Neural cell (in vitro differentiated cells): Measurements from ENCODE around the gene TXNL4B. TPM values are rescaled to one million over a fixed set of nuclear protein-coding genes. Genes with fewer than 3 reads are reported as not detected.

Experiments
- H2AFZ ChIP-seq: fragments of 200-600, 300-800 bp; sonication (generic), shearing (Covaris generic); 2 replicates; pipeline ENCODE4 v1.6.0; 2014; ENCODE audit warnings: low read depth, mild to moderate bottlenecking, antibody characterized with exemption, low read length, moderate library complexity
- H3F3A ChIP-seq: fragments of 200-600 bp; shearing (Covaris generic); 2 replicates; pipeline ENCODE4 v1.6.1; 2016; ENCODE audit warnings: mild to moderate bottlenecking, moderate library complexity, mixed read lengths, antibody characterized with exemption, low read length; ENCODE audit not compliant: insufficient read depth, poor library complexity, severe bottlenecking
- H3K27ac ChIP-seq: fragments of 200-600, 300-800 bp; sonication (generic), shearing (Covaris generic); 2 replicates; pipeline ENCODE4 v1.5.1; 2014; ENCODE audit warnings: mild to moderate bottlenecking, low read length, moderate library complexity
- H3K27me3 ChIP-seq: fragments of 300-800, 200-600 bp; sonication (generic), shearing (Covaris generic); 2 replicates; pipeline ENCODE4 v1.6.0; 2014; ENCODE audit warnings: mild to moderate bottlenecking, low read depth, low read length, moderate library complexity; ENCODE audit not compliant: insufficient read depth
- H3K36me3 ChIP-seq: fragments of 300-800, 200-600 bp; sonication (generic), shearing (Covaris generic); 2 replicates; pipeline ENCODE4 v1.5.1; 2014; ENCODE audit warnings: mild to moderate bottlenecking, antibody characterized with exemption, low read length, moderate library complexity; ENCODE audit not compliant: insufficient read depth
- H3K4me2 ChIP-seq: fragments of 300-800, 200-600 bp; sonication (generic), shearing (Covaris generic); 2 replicates; pipeline ENCODE4 v1.6.0; 2014; ENCODE audit warnings: mild to moderate bottlenecking, low read length
- H3K4me3 ChIP-seq: fragments of 300-800, 200-600 bp; sonication (generic), shearing (Covaris generic); 2 replicates; pipeline ENCODE4 v1.5.1; 2014; ENCODE audit warnings: mild to moderate bottlenecking, low read length, moderate library complexity
- H3K79me2 ChIP-seq: fragments of 200-600 bp; shearing (Covaris generic); replicated peaks from 2 replicates; pipeline ENCODE4 v1.6.0; 2014; ENCODE audit warnings: mild to moderate bottlenecking, low read length, moderate library complexity; ENCODE audit not compliant: insufficient read depth
- H3K9ac ChIP-seq: fragments of 300-800, 200-600 bp; sonication (generic), shearing (Covaris generic); 2 replicates; pipeline ENCODE4 v1.6.1; 2016; ENCODE audit warnings: mild to moderate bottlenecking, low read length, mixed read lengths
- H3K9me2 ChIP-seq: fragments of 200-600 bp; shearing (Covaris generic); 2 replicates; pipeline ENCODE4 v1.6.1; 2016; ENCODE audit warnings: mild to moderate bottlenecking, low read length, mixed read lengths; ENCODE audit not compliant: insufficient read depth
- H3K9me3 ChIP-seq: fragments of 200-600, 300-800 bp; sonication (generic), shearing (Covaris generic); 2 replicates; pipeline ENCODE4 v1.6.1; 2016; ENCODE audit warnings: mild to moderate bottlenecking, mixed run types, low read length, moderate library complexity, mixed read lengths
- H4K20me1 ChIP-seq: fragments of 200-600 bp; shearing (Covaris generic); 2 replicates; pipeline ENCODE4 v1.6.1; 2016; ENCODE audit warnings: mild to moderate bottlenecking, mixed run types; ENCODE audit not compliant: insufficient read depth
- CTCF ChIP-seq: fragments of 450-650 bp; IDR thresholded peaks from 2 replicates; pipeline ENCODE4 v1.5.1; 2014; ENCODE audit warnings: antibody characterized with exemption, mild to moderate bottlenecking, moderate library complexity; ENCODE audit not compliant: poor library complexity, severe bottlenecking
- EP300 ChIP-seq: fragments of 450-650 bp; conservative IDR thresholded peaks from 2 replicates; pipeline ENCODE4 v1.6.1; 2014; ENCODE audit warnings: antibody characterized with exemption, mild to moderate bottlenecking, moderate library complexity; ENCODE audit not compliant: poor library complexity, severe bottlenecking
- EZH2 ChIP-seq: fragments of 200-600, 300-800 bp; shearing (Covaris generic), sonication (generic); IDR thresholded peaks from 2 replicates; pipeline ENCODE4 v1.6.1; 2014; ENCODE audit warnings: antibody characterized with exemption, low read length, borderline replicate concordance, mild to moderate bottlenecking; ENCODE audit not compliant: insufficient read depth, poor library complexity, severe bottlenecking
- MXI1 ChIP-seq: fragments of 450-650 bp; conservative IDR thresholded peaks from 2 replicates; pipeline ENCODE4 v1.6.1; 2014; ENCODE audit warnings: antibody characterized with exemption, mild to moderate bottlenecking; ENCODE audit not compliant: poor library complexity, severe bottlenecking
- POLR2AphosphoS5 ChIP-seq: IDR thresholded peaks from 2 replicates; pipeline ENCODE4 v1.6.1; 2012
- RAD21 ChIP-seq: fragments of 450-650 bp; conservative IDR thresholded peaks from 2 replicates; pipeline ENCODE4 v1.6.1; 2014; ENCODE audit warnings: antibody characterized with exemption, mild to moderate bottlenecking, moderate library complexity
- REST ChIP-seq: IDR thresholded peaks from 2 replicates; pipeline ENCODE4 v1.6.1; 2012; ENCODE audit warnings: borderline replicate concordance
- SMC3 ChIP-seq: fragments of 450-650 bp; conservative IDR thresholded peaks from 2 replicates; pipeline ENCODE4 v1.6.1; 2014; ENCODE audit warnings: antibody characterized with exemption, mild to moderate bottlenecking, moderate library complexity; ENCODE audit not compliant: poor library complexity
- TAF1 ChIP-seq: IDR thresholded peaks from 2 replicates; pipeline ENCODE4 v1.6.1; 2012; ENCODE audit warnings: low read depth
- polyA plus RNA-seq: library from polyadenylated mRNA; depleted of rRNA; stranded (reverse); fragments of >200 nt; gene quantifications from 2 replicates; pipeline ENCODE4 v1.2.3, GENCODE V29; 2014

TXNL4B gene
- polyA plus RNA-seq, 1 donor from 2014 or later = 26.2 TPM

GRCh38 chr16:72139908-72140307, 46.5 kb upstream of the TXNL4B start:
- no peak overlapping the region for H2AFZ ChIP-seq
- H3K9me2 ChIP-seq = no peaks in the 10 kb centered on the region
- no peaks in the 10 kb centered on the region for H4K20me1 ChIP-seq
- no peak overlapping the region for H3K4me2 ChIP-seq
- TF ChIP-seq RAD21 (no peak), REST (no peak), MXI1 (no peak), POLR2AphosphoS5 (no peak), EP300 (no peak), EZH2 (no peak), CTCF (no peak), SMC3 (no peak), TAF1 (no peak)
- no peaks in the 10 kb centered on the region for H3K9me3 ChIP-seq
- H3K79me2 ChIP-seq = no peaks in the 10 kb centered on the region
- H3K4me3 ChIP-seq = no peak overlapping the region
- H3K27me3 ChIP-seq = no peaks in the 10 kb centered on the region
- H3K36me3 ChIP-seq = no peaks in the 10 kb centered on the region
- H3K9ac ChIP-seq = no peak overlapping the region
- H3F3A ChIP-seq = no peaks in the 10 kb centered on the region
- no peak overlapping the region for H3K27ac ChIP-seq

- Histone ChIP-seq H3K27me3 (no peaks in the 10 kb centered on the region), H3K9me2 (no peaks in the 10 kb centered on the region), H3K4me2 (no peak overlapping the region), H3F3A (no peaks in the 10 kb centered on the region), H3K9me3 (no peaks in the 10 kb centered on the region), H3K27ac (no peak overlapping the region), H4K20me1 (no peaks in the 10 kb centered on the region), H3K36me3 (no peaks in the 10 kb centered on the region), H3K79me2 (no peaks in the 10 kb centered on the region), H3K4me3 (no peak overlapping the region), H3K9ac (no peak overlapping the region), H2AFZ (no peak overlapping the region)
- no peak for TF ChIP-seq CTCF
- TF ChIP-seq EP300 = no peak
- TF ChIP-seq REST = no peak
- no peak for TF ChIP-seq TAF1
- TF ChIP-seq EZH2 = no peak
- no peak for TF ChIP-seq RAD21
- no peak for TF ChIP-seq SMC3
- no peak for TF ChIP-seq POLR2AphosphoS5
- TF ChIP-seq MXI1 = no peak
Observed at GRCh38 chr16:72138064-72138572, 44.7 kb upstream of the TXNL4B start.
